ENCODE measurements around the gene LYZL6. TPM values are rescaled to one million over a fixed set of nuclear protein-coding genes. Genes with fewer than 3 reads are reported as not detected.

Gene LYZL6
- total and polyA plus RNA-seq, 2 experiments from 2014 or later = not detected

- DNase-seq (ENCODE audit: low read depth in 1 of 2, low spot score in 1 of 2) = no peak
- H3K9me3 ChIP-seq (ENCODE audit: low read depth) = no peaks in the 10 kb centered on the region
Observed at GRCh38 chr17:35889241-35889640, 54.3 kb downstream of the LYZL6 start.

More at GRCh38 chr17:35889241-35889640, 54.3 kb downstream of the LYZL6 start:
- H3K36me3 ChIP-seq = no peaks in the 10 kb centered on the region
- TF ChIP-seq, protein P1, sequence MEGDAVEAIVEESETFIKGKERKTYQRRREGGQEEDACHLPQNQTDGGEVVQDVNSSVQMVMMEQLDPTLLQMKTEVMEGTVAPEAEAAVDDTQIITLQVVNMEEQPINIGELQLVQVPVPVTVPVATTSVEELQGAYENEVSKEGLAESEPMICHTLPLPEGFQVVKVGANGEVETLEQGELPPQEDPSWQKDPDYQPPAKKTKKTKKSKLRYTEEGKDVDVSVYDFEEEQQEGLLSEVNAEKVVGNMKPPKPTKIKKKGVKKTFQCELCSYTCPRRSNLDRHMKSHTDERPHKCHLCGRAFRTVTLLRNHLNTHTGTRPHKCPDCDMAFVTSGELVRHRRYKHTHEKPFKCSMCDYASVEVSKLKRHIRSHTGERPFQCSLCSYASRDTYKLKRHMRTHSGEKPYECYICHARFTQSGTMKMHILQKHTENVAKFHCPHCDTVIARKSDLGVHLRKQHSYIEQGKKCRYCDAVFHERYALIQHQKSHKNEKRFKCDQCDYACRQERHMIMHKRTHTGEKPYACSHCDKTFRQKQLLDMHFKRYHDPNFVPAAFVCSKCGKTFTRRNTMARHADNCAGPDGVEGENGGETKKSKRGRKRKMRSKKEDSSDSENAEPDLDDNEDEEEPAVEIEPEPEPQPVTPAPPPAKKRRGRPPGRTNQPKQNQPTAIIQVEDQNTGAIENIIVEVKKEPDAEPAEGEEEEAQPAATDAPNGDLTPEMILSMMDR (IDR thresholded peaks at IDR 0.05; ENCODE audit: low read depth, low read length) = no peak
- no peak overlapping the region for H3K27ac ChIP-seq
- no peak overlapping the region for H3K4me3 ChIP-seq
- no peaks in the 10 kb centered on the region for H3K27me3 ChIP-seq
- peaks cover 7% of the 10 kb centered on the region for H3K4me1 ChIP-seq (ENCODE audit: low read depth)

Other genes starting within 250 kb of the LYZL6 start
- 108 and 116 TPM in 2 replicates for gene RASL10B, start 212.1 kb downstream of the LYZL6 start, total RNA-seq
- gene RASL10B, start 212.1 kb downstream of the LYZL6 start, polyA plus RNA-seq = 71.6 and 94.4 TPM in 2 replicates
- 0.18 TPM in 1 of 2 replicates, not detected in the other for gene GAS2L2, start 190.5 kb downstream of the LYZL6 start, total RNA-seq
- gene GAS2L2, start 190.5 kb downstream of the LYZL6 start, polyA plus RNA-seq = 0.11 TPM in 1 of 2 replicates, not detected in the other
- gene C17orf50, start 182.8 kb downstream of the LYZL6 start, total RNA-seq = 0.21 and 0.74 TPM in 2 replicates
- gene C17orf50, start 182.8 kb downstream of the LYZL6 start, polyA plus RNA-seq = 0.51 and 1.2 TPM in 2 replicates
- gene MMP28, start 148.1 kb downstream of the LYZL6 start, total RNA-seq = 0.39 TPM in 1 of 2 replicates, not detected in the other
- gene MMP28, start 148.1 kb downstream of the LYZL6 start, polyA plus RNA-seq = 0.84 and 0.94 TPM in 2 replicates
- 33.4 and 75.2 TPM in 2 replicates for gene TAF15, start 134.2 kb downstream of the LYZL6 start, total RNA-seq
- 27.2 and 31.1 TPM in 2 replicates for gene TAF15, start 134.2 kb downstream of the LYZL6 start, polyA plus RNA-seq
- not detected in 2 replicates for gene HEATR9, start 74.8 kb downstream of the LYZL6 start, total RNA-seq
- 0.09 and 0.36 TPM in 2 replicates for gene HEATR9, start 74.8 kb downstream of the LYZL6 start, polyA plus RNA-seq
- gene CCL5, start 63.4 kb downstream of the LYZL6 start, total RNA-seq = not detected in 2 replicates
- gene CCL5, start 63.4 kb downstream of the LYZL6 start, polyA plus RNA-seq = 0.10 TPM in 1 of 2 replicates, not detected in the other
- 0.35 and 6.4 TPM in 2 replicates for gene RDM1, start 12.9 kb downstream of the LYZL6 start, total RNA-seq
- gene RDM1, start 12.9 kb downstream of the LYZL6 start, polyA plus RNA-seq = 2.6 and 17.8 TPM in 2 replicates
- not detected in 2 replicates for gene CCL16, start 37.8 kb upstream of the LYZL6 start, total RNA-seq
- gene CCL16, start 37.8 kb upstream of the LYZL6 start, polyA plus RNA-seq = not detected in 2 replicates
- not detected in 2 replicates for gene CCL14, start 43.0 kb upstream of the LYZL6 start, total RNA-seq
- gene CCL14, start 43.0 kb upstream of the LYZL6 start, polyA plus RNA-seq = not detected in 2 replicates
- not detected in 2 replicates for gene CCL15, start 57.8 kb upstream of the LYZL6 start, total RNA-seq
- gene CCL15, start 57.8 kb upstream of the LYZL6 start, polyA plus RNA-seq = not detected in 2 replicates
- gene CCL23, start 74.3 kb upstream of the LYZL6 start, total RNA-seq = not detected in 2 replicates
- not detected in 2 replicates for gene CCL23, start 74.3 kb upstream of the LYZL6 start, polyA plus RNA-seq
- not detected in 2 replicates for gene CCL18, start 120.6 kb upstream of the LYZL6 start, total RNA-seq
- not detected in 2 replicates for gene CCL18, start 120.6 kb upstream of the LYZL6 start, polyA plus RNA-seq
- not detected in 2 replicates for gene CCL3, start 146.4 kb upstream of the LYZL6 start, total RNA-seq
- not detected in 2 replicates for gene CCL3, start 146.4 kb upstream of the LYZL6 start, polyA plus RNA-seq
- gene CCL4, start 160.1 kb upstream of the LYZL6 start, total RNA-seq = not detected in 2 replicates
- gene CCL4, start 160.1 kb upstream of the LYZL6 start, polyA plus RNA-seq = not detected in 2 replicates
- 2.3 and 5.5 TPM in 2 replicates for gene TBC1D3B, start 232.9 kb upstream of the LYZL6 start, total RNA-seq
- 4.0 and 4.7 TPM in 2 replicates for gene TBC1D3B, start 232.9 kb upstream of the LYZL6 start, polyA plus RNA-seq